Muscle layer of colon (tissue), 2 donors: ENCODE data around the gene FBXO21.
"Not testable (repeated sequence)": the region's sequence is repeated elsewhere in the genome, so short reads cannot be mapped to it uniquely, and the experiment has no call there.

Source experiments
- H3K27ac ChIP-seq: one replicate; pipeline ENCODE4 v1.7.0; 2013; ENCODE audit warnings: low read depth, mild to moderate bottlenecking, low read length, moderate library complexity
- H3K27me3 ChIP-seq, 2 donors: one replicate each; pipeline ENCODE4 v1.7.0; 2013; ENCODE audit warnings: low read length in 2 of 2, mild to moderate bottlenecking in 2 of 2; ENCODE audit not compliant: insufficient read depth in 2 of 2, control insufficient read depth in 1 of 2
- H3K36me3 ChIP-seq: one replicate; pipeline ENCODE4 v1.7.0; 2013; ENCODE audit warnings: mild to moderate bottlenecking, low read length; ENCODE audit not compliant: insufficient read depth
- H3K4me1 ChIP-seq: one replicate; pipeline ENCODE4 v1.7.0; 2013; ENCODE audit warnings: mild to moderate bottlenecking, low read length; ENCODE audit not compliant: insufficient read depth
- H3K4me3 ChIP-seq, 2 donors: one replicate each; pipeline ENCODE4 v1.7.0; 2013; ENCODE audit warnings: low read length in 2 of 2, low read depth in 1 of 2, mild to moderate bottlenecking in 1 of 2, moderate library complexity in 1 of 2
- H3K9ac ChIP-seq: one replicate; pipeline ENCODE4 v1.7.0; 2013; ENCODE audit warnings: low read length
- H3K9me3 ChIP-seq: one replicate; pipeline ENCODE4 v1.7.0; 2013; ENCODE audit warnings: mild to moderate bottlenecking, low read length
- donor health status: abdominal sarcoma.
- donor health status: Adenocarcinoma of cecum.

FBXO21 gene

GRCh38 chr12:117181468-117181843 lies 8.8 kb downstream of the FBXO21 start:
- H3K27me3 ChIP-seq, H3K9me3 ChIP-seq, H3K27ac ChIP-seq, H3K4me3 ChIP-seq, H3K9ac ChIP-seq, H3K4me1 ChIP-seq: not testable (repeated sequence)
- peaks cover 35% of the 10 kb centered on the region for H3K36me3 ChIP-seq

GRCh38 chr12:117180758-117181467 lies 9.4 kb downstream of the FBXO21 start:
- Histone ChIP-seq H3K4me3 (no peak overlapping the region), H3K9me3 (no peaks in the 10 kb centered on the region), H3K9ac (no peak overlapping the region), H3K27me3 (no peaks in the 10 kb centered on the region), H3K27ac (no peak overlapping the region), H3K36me3 (peaks cover 36% of the 10 kb centered on the region), H3K4me1 (no peaks in the 10 kb centered on the region)

DNA sequence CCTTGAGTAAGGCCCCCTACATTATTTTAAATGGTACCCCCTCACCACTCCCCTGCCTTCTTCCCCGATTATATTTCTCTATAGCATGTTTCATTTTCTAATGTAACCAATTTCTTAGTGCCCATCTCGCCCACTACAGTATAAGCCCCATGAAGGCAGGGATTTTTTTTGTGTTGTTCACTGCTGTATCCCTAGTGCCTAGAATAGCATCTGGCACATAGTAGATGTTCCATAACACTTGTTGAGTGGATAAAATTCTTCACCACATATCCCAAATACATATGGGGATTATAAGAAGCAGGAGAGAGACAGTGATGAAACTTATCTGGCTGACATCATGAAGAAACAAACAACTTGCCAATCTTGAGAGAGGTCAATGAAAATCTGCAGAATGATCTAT lies 11.5 kb downstream of the FBXO21 start:
- Histone ChIP-seq H3K27ac (no peak overlapping the region), H3K27me3 (no peaks in the 10 kb centered on the region), H3K36me3 (peaks cover 42% of the 10 kb centered on the region), H3K4me3 (no peak overlapping the region), H3K4me1 (no peaks in the 10 kb centered on the region), H3K9ac (no peak overlapping the region), H3K9me3 (no peaks in the 10 kb centered on the region)

DNA sequence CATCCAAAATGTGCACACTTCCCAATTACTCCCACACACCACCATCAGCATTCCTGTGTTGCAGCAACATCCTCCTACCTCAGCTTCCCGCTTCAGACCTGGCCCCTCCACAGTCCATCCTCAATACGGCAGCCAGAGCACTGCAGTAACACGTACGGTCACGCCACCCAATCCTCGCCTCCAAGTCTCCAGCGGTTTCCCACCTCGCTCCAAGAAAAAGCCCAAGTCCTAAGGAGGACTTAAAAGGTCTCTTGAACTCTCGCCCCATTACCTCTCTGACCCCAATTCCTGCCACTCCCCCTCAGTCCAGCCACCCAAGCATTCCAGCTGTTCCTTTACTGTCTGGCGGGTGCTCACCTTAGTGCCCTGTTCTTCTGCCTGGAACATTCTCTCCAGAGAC lies 12.0 kb downstream of the FBXO21 start:
- no peak overlapping the region for H3K27ac ChIP-seq
- no peaks in the 10 kb centered on the region for H3K27me3 ChIP-seq
- no peak overlapping the region for H3K4me3 ChIP-seq
- no peak overlapping the region for H3K9ac ChIP-seq
- no peaks in the 10 kb centered on the region for H3K4me1 ChIP-seq
- H3K36me3 ChIP-seq, result peaks cover 46% of the 10 kb centered on the region
- H3K9me3 ChIP-seq, result no peaks in the 10 kb centered on the region

- Histone ChIP-seq H3K27me3 (no peaks in the 10 kb centered on the region), H3K9me3 (no peaks in the 10 kb centered on the region), H3K4me1 (no peaks in the 10 kb centered on the region), H3K36me3 (peaks cover 75% of the 10 kb centered on the region), H3K9ac (no peak overlapping the region), H3K4me3 (no peak overlapping the region), H3K27ac (no peak overlapping the region)
Measured at GRCh38 chr12:117172168-117172567, 18.1 kb downstream of the FBXO21 start.

DNA sequence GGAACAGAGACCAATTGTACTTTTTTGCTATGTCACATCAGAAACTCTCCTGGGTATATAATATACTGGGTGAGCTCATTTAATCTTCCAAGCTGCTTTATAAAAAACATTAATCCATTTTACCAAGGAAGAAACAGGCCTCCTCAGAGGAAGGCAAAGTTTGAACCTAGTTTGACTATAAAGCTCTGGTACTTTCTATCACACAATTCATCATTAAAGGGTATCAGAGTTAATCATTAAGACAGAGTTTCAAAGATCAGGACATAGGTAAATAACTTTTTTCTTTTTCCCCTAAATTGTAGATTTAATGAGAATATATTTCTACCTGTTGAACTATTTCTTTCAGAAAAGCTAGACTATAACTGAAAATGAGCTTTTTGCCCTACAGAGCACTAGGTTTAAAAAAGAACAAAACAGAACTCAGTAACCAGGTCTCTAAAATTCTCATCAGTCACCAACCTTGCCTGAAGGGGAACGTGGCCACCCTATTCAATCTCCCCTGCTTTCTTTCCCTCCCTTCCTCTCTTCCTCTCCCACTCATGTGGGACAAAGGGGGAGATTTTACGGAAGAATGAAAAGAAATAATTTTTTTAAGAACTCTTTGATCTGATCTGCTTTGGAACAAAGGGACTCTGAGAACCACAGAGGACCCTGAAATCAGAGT lies 18.6 kb downstream of the FBXO21 start:
- peaks cover 76% of the 10 kb centered on the region for H3K36me3 ChIP-seq
- no peaks in the 10 kb centered on the region for H3K27me3 ChIP-seq
- H3K4me1 ChIP-seq, result no peaks in the 10 kb centered on the region
- H3K4me3 ChIP-seq, result no peak overlapping the region
- H3K27ac ChIP-seq, result no peak overlapping the region
- H3K9me3 ChIP-seq, result no peaks in the 10 kb centered on the region
- H3K9ac ChIP-seq, result no peak overlapping the region

DNA sequence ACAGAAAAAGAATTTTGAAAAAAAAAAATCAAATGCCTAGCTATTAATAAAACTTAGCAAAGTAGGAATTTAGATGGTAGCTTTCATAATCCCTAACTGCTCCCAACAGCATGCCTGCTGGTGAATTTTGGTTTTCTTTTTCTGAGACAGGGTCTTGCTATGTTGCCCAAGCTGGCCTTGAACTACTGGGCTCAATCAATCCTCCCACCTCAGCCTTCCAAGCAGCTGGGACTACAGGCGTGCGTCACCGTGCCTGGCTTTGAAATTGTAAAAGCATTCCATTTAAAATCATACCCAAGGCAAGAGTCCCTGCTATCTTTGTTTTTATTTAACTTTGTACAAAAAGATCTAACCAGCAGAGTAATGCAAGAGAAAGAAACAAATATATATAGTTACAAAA lies 20.7 kb downstream of the FBXO21 start:
- Histone ChIP-seq H3K36me3 (peaks cover 74% of the 10 kb centered on the region), H3K4me3 (no peak overlapping the region), H3K4me1 (no peaks in the 10 kb centered on the region), H3K9me3 (no peaks in the 10 kb centered on the region), H3K27me3 (no peaks in the 10 kb centered on the region), H3K27ac (no peak overlapping the region), H3K9ac (no peak overlapping the region)

GRCh38 chr12:117168976-117169375 lies 21.3 kb downstream of the FBXO21 start:
- Histone ChIP-seq H3K36me3 (peaks cover 73% of the 10 kb centered on the region), H3K4me3 (no peak overlapping the region)

GRCh38 chr12:117167769-117168168 lies 22.5 kb downstream of the FBXO21 start:
- no peak overlapping the region for H3K27ac ChIP-seq
- no peaks in the 10 kb centered on the region for H3K4me1 ChIP-seq
- peaks cover 72% of the 10 kb centered on the region for H3K36me3 ChIP-seq
- no peak overlapping the region for H3K4me3 ChIP-seq
- no peaks in the 10 kb centered on the region for H3K9me3 ChIP-seq
- H3K9ac ChIP-seq, result no peak overlapping the region
- H3K27me3 ChIP-seq, result no peaks in the 10 kb centered on the region

More at GRCh38 chr12:117168976-117169375, 21.3 kb downstream of the FBXO21 start:
- H3K27ac ChIP-seq, result no peak overlapping the region
- no peaks in the 10 kb centered on the region for H3K27me3 ChIP-seq
- H3K9ac ChIP-seq, result no peak overlapping the region
- no peaks in the 10 kb centered on the region for H3K9me3 ChIP-seq
- no peaks in the 10 kb centered on the region for H3K4me1 ChIP-seq

DNA sequence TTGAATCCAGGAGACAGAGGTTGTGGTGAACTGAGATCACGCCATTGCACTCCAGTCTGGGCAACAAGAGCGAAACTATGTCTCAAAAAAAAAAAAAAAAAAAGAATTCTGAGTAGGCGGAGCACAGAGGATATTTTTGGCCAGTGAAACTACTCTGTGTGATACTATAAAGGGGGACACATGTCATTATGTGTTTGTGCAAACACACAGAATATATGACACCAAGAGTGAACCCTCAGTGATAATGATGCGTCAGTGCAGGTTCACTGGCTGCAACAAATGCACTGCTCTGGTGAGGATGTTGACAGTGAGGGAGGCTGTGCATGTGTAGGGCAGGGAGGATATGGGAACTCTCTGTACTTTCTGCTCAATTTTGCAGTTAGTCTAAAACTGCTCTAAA lies 24.2 kb downstream of the FBXO21 start:
- Histone ChIP-seq H3K4me1 (no peaks in the 10 kb centered on the region), H3K27ac (no peak overlapping the region), H3K27me3 (no peaks in the 10 kb centered on the region), H3K9me3 (no peaks in the 10 kb centered on the region), H3K36me3 (peaks cover 76% of the 10 kb centered on the region), H3K4me3 (no peak overlapping the region), H3K9ac (no peak overlapping the region)

DNA sequence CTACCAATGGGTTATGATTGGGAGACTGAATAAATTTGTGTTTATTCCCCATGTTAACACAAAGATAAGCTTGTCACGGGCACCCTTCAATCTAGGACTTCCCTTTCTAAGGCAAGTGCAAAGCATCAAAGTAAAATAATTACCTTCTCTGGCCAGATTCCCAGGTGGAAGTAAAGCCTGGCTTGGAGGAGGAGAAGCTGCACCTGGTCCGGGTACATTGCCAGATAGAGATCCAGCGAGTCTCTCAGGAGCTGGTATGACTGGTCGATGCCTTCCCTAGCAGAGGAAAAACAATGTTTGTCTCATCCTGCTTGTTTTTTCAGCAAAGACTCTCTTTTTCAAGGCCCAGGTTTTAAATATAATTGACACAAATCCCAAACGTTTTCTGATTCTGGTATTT lies 24.9 kb downstream of the FBXO21 start:
- no peaks in the 10 kb centered on the region for H3K4me1 ChIP-seq
- H3K27me3 ChIP-seq, result no peaks in the 10 kb centered on the region
- H3K27ac ChIP-seq, result no peak overlapping the region
- no peaks in the 10 kb centered on the region for H3K9me3 ChIP-seq
- H3K4me3 ChIP-seq, result no peak overlapping the region
- H3K36me3 ChIP-seq, result peaks cover 76% of the 10 kb centered on the region
- no peak overlapping the region for H3K9ac ChIP-seq

- H3K9ac ChIP-seq, result no peak overlapping the region
- no peaks in the 10 kb centered on the region for H3K4me1 ChIP-seq
- H3K27me3 ChIP-seq, result no peaks in the 10 kb centered on the region
- H3K4me3 ChIP-seq, result no peak overlapping the region
- no peaks in the 10 kb centered on the region for H3K9me3 ChIP-seq
- H3K36me3 ChIP-seq, result peaks cover 93% of the 10 kb centered on the region
- no peak overlapping the region for H3K27ac ChIP-seq
Measured at GRCh38 chr12:117162633-117163032, 27.6 kb downstream of the FBXO21 start.
